ENCODE results near the gene MITF. TPM values are rescaled to one million over a fixed set of nuclear protein-coding genes. Genes with fewer than 3 reads are reported as not detected.

Gene MITF
- total and polyA plus RNA-seq, 2 experiments from 2014 or later, result 73.2 to 99.9 TPM

- Histone ChIP-seq H3K9me3 (ENCODE audit: low read depth) (no peaks in the 10 kb centered on the region), H3K4me3 (no peak overlapping the region), H3K36me3 (peaks cover 4% of the 10 kb centered on the region), H3K27me3 (no peaks in the 10 kb centered on the region), H3K27ac (no peak overlapping the region), H3K4me1 (ENCODE audit: low read depth) (peaks cover 26% of the 10 kb centered on the region)
- no peak for DNase-seq (ENCODE audit: low read depth in 1 of 2, low spot score in 1 of 2)
- TF ChIP-seq CTCF (IDR thresholded peaks at IDR 0.05; ENCODE audit: low read depth, low read length), result no peak
Observed at GRCh38 chr3:69890084-69890483, 150.8 kb downstream of the MITF start.

- no peak for DNase-seq (ENCODE audit: low read depth in 1 of 2, low spot score in 1 of 2)
- no peak for TF ChIP-seq CTCF (IDR thresholded peaks at IDR 0.05; ENCODE audit: low read depth, low read length)
- no peak overlapping the region for H3K27ac ChIP-seq
Observed at GRCh38 chr3:69890691-69891090, 151.4 kb downstream of the MITF start.

GRCh38 chr3:69892706-69893105 lies 153.4 kb downstream of the MITF start:
- no peaks in the 10 kb centered on the region for H3K9me3 ChIP-seq (ENCODE audit: low read depth)
- no peak for DNase-seq (ENCODE audit: low read depth in 1 of 2, low spot score in 1 of 2)
- no peak for TF ChIP-seq CTCF (IDR thresholded peaks at IDR 0.05; ENCODE audit: low read depth, low read length)
- H3K36me3 ChIP-seq, result no peaks in the 10 kb centered on the region
- no peak overlapping the region for H3K27ac ChIP-seq
- peaks cover 16% of the 10 kb centered on the region for H3K4me1 ChIP-seq (ENCODE audit: low read depth)
- H3K27me3 ChIP-seq, result no peaks in the 10 kb centered on the region
- no peak overlapping the region for H3K4me3 ChIP-seq

More at GRCh38 chr3:69890691-69891090, 151.4 kb downstream of the MITF start:
- Histone ChIP-seq H3K27me3 (no peaks in the 10 kb centered on the region), H3K4me1 (ENCODE audit: low read depth) (peaks cover 26% of the 10 kb centered on the region), H3K4me3 (no peak overlapping the region), H3K36me3 (peaks cover 4% of the 10 kb centered on the region), H3K9me3 (ENCODE audit: low read depth) (no peaks in the 10 kb centered on the region)

- H3K27ac ChIP-seq, result no peak overlapping the region
- DNase-seq (ENCODE audit: low read depth in 1 of 2, low spot score in 1 of 2), result no peak
- H3K27me3 ChIP-seq, result no peaks in the 10 kb centered on the region
- TF ChIP-seq CTCF (IDR thresholded peaks at IDR 0.05; ENCODE audit: low read depth, low read length), result no peak
- H3K4me1 ChIP-seq (ENCODE audit: low read depth), result peaks cover 11% of the 10 kb centered on the region
- no peak overlapping the region for H3K4me3 ChIP-seq
- no peaks in the 10 kb centered on the region for H3K36me3 ChIP-seq
- no peaks in the 10 kb centered on the region for H3K9me3 ChIP-seq (ENCODE audit: low read depth)
Observed at GRCh38 chr3:69893274-69893673, 154.0 kb downstream of the MITF start.

- no peak for DNase-seq (ENCODE audit: low read depth in 1 of 2, low spot score in 1 of 2)
- Histone ChIP-seq H3K27me3 (no peaks in the 10 kb centered on the region), H3K9me3 (ENCODE audit: low read depth) (no peaks in the 10 kb centered on the region), H3K4me1 (ENCODE audit: low read depth) (peaks cover 16% of the 10 kb centered on the region), H3K36me3 (no peaks in the 10 kb centered on the region), H3K4me3 (no peak overlapping the region), H3K27ac (no peak overlapping the region)
- TF ChIP-seq CTCF (IDR thresholded peaks at IDR 0.05; ENCODE audit: low read depth, low read length), result no peak
Observed at GRCh38 chr3:69896095-69896494, 156.8 kb downstream of the MITF start.

- TF ChIP-seq CTCF (IDR thresholded peaks at IDR 0.05; ENCODE audit: low read depth, low read length), result no peak
- Histone ChIP-seq H3K9me3 (ENCODE audit: low read depth) (no peaks in the 10 kb centered on the region), H3K27me3 (no peaks in the 10 kb centered on the region)
Observed at GRCh38 chr3:69900331-69900730, 161.1 kb downstream of the MITF start.

More at GRCh38 chr3:69900331-69900730, 161.1 kb downstream of the MITF start:
- Histone ChIP-seq H3K4me3 (no peak overlapping the region), H3K27ac (no peak overlapping the region), H3K36me3 (no peaks in the 10 kb centered on the region), H3K4me1 (ENCODE audit: low read depth) (peaks cover 16% of the 10 kb centered on the region)
- no peak for DNase-seq (ENCODE audit: low read depth in 1 of 2, low spot score in 1 of 2)

Measured in cardiac muscle cell (in vitro differentiated cells and primary cell).